Measurements from ENCODE around the gene MAP4K5. TPM values are rescaled to one million over a fixed set of nuclear protein-coding genes. Genes with fewer than 3 reads are reported as not detected.

The MAP4K5 gene
- total RNA-seq, 4 donors from 2014 or later = 216 to 288 (median 279) TPM

DNA sequence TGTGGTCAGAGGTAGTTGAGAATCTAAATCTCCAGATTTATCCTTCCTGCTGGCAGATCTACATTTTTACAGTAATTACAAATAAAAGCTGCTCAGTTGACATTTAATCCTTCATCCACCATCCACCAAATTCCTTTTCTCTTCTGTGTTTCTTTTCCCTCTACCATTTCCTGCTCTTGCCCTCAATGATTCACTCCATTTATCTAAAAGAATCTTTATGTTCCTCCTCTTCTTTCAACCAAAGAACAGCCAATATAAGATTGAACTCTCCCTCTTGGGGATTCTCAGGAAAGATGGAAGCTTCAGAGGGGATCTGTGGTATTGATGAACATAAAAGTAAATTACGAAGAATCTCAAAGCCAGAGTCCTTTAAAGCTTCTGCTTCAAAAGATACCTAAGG lies 4.4 kb downstream of the MAP4K5 start:
- Histone ChIP-seq H3K27me3 (no peaks in the 10 kb centered on the region), H3K4me1 (peaks cover 0 to 86% (median 22%) of the 10 kb centered on the region in 4 donors), H3K36me3 (no peaks in the 10 kb centered on the region), H3K9me3 (no peaks in the 10 kb centered on the region), H3K27ac (peak overlapping the region in 2 of 4 donors; percentile 94 to 97), H3K4me3 (no peak overlapping the region)
- TF ChIP-seq CTCF (IDR thresholded peaks at IDR 0.05) (no peak), EP300 (IDR thresholded peaks at IDR 0.05) (no peak), POLR2A (IDR thresholded peaks at IDR 0.05) (no peak)
- WGBS, 2 donors = 88 to 93% methylated on average over 1 of the region's 1 CpG
- DNase-seq (ENCODE audit: low spot score in 2 of 2) = no peak

- peaks cover 0 to 95% (median 23%) of the 10 kb centered on the region in 4 donors for H3K4me1 ChIP-seq
- 82 to 83% methylated on average over 6 of the region's 6 CpGs for WGBS, 2 donors
These were observed 7.4 kb downstream of the MAP4K5 start for GRCh38 chr14:50524731-50525515.

DNA sequence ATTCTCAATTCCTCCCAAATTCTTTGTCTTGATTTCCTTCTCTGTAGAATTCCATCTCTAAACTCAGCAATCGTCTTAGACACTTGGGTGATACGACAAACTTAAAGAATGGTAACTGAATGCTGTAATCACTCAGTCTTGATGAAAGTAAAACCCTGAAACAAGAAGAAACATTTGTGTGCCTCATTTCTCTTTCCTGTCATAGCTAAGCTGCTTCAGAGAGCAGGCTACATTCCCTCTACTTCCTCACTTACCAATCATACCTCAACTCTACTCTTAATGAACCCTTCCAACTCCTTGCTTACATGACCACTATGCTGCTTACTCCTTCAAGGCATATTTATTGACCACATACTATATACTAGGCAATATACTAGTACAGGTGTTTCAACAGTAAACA lies 8.3 kb downstream of the MAP4K5 start:
- TF ChIP-seq POLR2A (IDR thresholded peaks at IDR 0.05) (no peak), EP300 (IDR thresholded peaks at IDR 0.05) (no peak), CTCF (IDR thresholded peaks at IDR 0.05) (no peak)
- DNase-seq (ENCODE audit: low spot score in 2 of 2) = no peak
- Histone ChIP-seq H3K9me3 (no peaks in the 10 kb centered on the region), H3K4me1 (peaks cover 0 to 86% (median 17%) of the 10 kb centered on the region in 4 donors), H3K27ac (peak overlapping the region in 1 of 4 donors; percentile 23), H3K4me3 (no peak overlapping the region), H3K27me3 (no peaks in the 10 kb centered on the region), H3K36me3 (no peaks in the 10 kb centered on the region)
- 69 to 74% methylated on average over 2 of the region's 2 CpGs for WGBS, 2 donors

More at GRCh38 chr14:50524731-50525515, 7.4 kb downstream of the MAP4K5 start:
- H3K27me3 ChIP-seq = no peaks in the 10 kb centered on the region
- no peaks in the 10 kb centered on the region for H3K9me3 ChIP-seq
- H3K36me3 ChIP-seq = no peaks in the 10 kb centered on the region
- peak overlapping the region in 2 of 4 donors; percentile 23 to 29 for H3K27ac ChIP-seq
- TF ChIP-seq EP300 (IDR thresholded peaks at IDR 0.05) (no peak), CTCF (IDR thresholded peaks at IDR 0.05) (no peak), POLR2A (IDR thresholded peaks at IDR 0.05) (no peak)
- no peak overlapping the region for H3K4me3 ChIP-seq
- no peak for DNase-seq (ENCODE audit: low spot score in 2 of 2)

- no peaks in the 10 kb centered on the region for H3K36me3 ChIP-seq
- H3K9me3 ChIP-seq = no peaks in the 10 kb centered on the region
- no peaks in the 10 kb centered on the region for H3K27me3 ChIP-seq
- no peak for TF ChIP-seq CTCF (IDR thresholded peaks at IDR 0.05)
- TF ChIP-seq EP300 (IDR thresholded peaks at IDR 0.05) = no peak
- no peak for TF ChIP-seq POLR2A (IDR thresholded peaks at IDR 0.05)
- peak overlapping the region in 2 of 4 donors; percentile 11 to 23 for H3K27ac ChIP-seq
- WGBS, 2 donors = 77 to 81% methylated on average over 5 of the region's 5 CpGs
- H3K4me3 ChIP-seq = no peak overlapping the region
- peaks cover 0 to 83% (median 17%) of the 10 kb centered on the region in 4 donors for H3K4me1 ChIP-seq
- DNase-seq (ENCODE audit: low spot score in 2 of 2) = no peak
These were observed 8.9 kb downstream of the MAP4K5 start for GRCh38 chr14:50523271-50524041.

DNA sequence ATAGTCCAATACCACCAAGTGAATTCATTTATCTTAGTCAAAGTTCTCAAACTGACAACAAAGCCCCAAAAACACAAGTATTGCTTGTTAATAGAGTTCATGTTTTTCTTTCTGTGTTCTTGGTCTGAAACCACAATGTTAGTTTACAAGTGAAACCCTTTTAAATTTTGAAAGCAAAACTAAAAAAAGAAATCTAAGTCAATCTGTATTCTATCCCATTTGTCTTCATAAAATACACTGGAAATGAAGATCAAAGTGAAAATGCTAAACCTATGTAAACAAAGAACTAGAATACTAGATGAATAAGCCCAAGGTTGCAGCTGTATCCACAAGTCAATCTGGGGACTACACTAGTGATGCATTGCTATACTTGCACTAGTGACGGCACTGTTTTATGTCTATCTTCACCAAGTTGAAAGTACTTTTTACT lies 10.4 kb downstream of the MAP4K5 start:
- H3K27ac ChIP-seq = peak overlapping the region in 3 of 4 donors; percentile 53 to 83 (median 67)
- WGBS, 2 donors = 50 to 56% methylated on average over 1 of the region's 1 CpG

More for the DNA sequence above, 10.4 kb downstream of the MAP4K5 start:
- DNase-seq (ENCODE audit: low spot score in 2 of 2) = no peak
- Histone ChIP-seq H3K9me3 (no peaks in the 10 kb centered on the region), H3K27me3 (no peaks in the 10 kb centered on the region), H3K4me3 (no peak overlapping the region), H3K36me3 (no peaks in the 10 kb centered on the region), H3K4me1 (peaks cover 0 to 83% (median 17%) of the 10 kb centered on the region in 4 donors)
- TF ChIP-seq EP300 (IDR thresholded peaks at IDR 0.05) (no peak), CTCF (IDR thresholded peaks at IDR 0.05) (no peak), POLR2A (IDR thresholded peaks at IDR 0.05) (no peak)
